Kidney epithelial cell (primary cell): ENCODE data around the gene BCL2L2. TPM values are rescaled to one million over a fixed set of nuclear protein-coding genes. Genes with fewer than 3 reads are reported as not detected.
A peak's percentile ranks its signal among the peaks of the same experiment; 100 is the strongest.

Experiments
- DNase-seq: peaks from one replicate; pipeline ENCODE4 v3.0.0-alpha.2; 2010; ENCODE audit warnings: low read depth
- H3K27me3 ChIP-seq: 2 replicates; pipeline ENCODE4 v1.6.0; 2011; ENCODE audit warnings: low read length; ENCODE audit not compliant: control insufficient read depth, insufficient read depth
- H3K36me3 ChIP-seq: 2 replicates; pipeline ENCODE4 v1.5.1; 2011; ENCODE audit warnings: low read length; ENCODE audit not compliant: control insufficient read depth, insufficient read depth
- H3K4me3 ChIP-seq: 2 replicates; pipeline ENCODE4 v1.5.1; 2011; ENCODE audit warnings: low read depth, mild to moderate bottlenecking, control low read depth, low read length
- CTCF ChIP-seq: IDR thresholded peaks from 2 replicates; pipeline ENCODE4 v1.5.1; 2011; ENCODE audit warnings: mild to moderate bottlenecking, moderate library complexity, low read length, control low read depth, inconsistent platforms; ENCODE audit not compliant: insufficient read depth, poor library complexity, severe bottlenecking
- total RNA-seq: library from RNA; depleted of rRNA; stranded (reverse); fragments of >200 nt; gene quantifications from 2 replicates; pipeline ENCODE4 v1.2.3, GENCODE V29; 2015

BCL2L2 gene
- total RNA-seq, 1 donor from 2014 or later: 16.2 TPM

- H3K36me3 ChIP-seq: no peaks in the 10 kb centered on the region
- H3K4me3 ChIP-seq: no peak overlapping the region
- no peaks in the 10 kb centered on the region for H3K27me3 ChIP-seq
- TF ChIP-seq CTCF: no peak
- DNase-seq: no peak
These were observed 9.7 kb downstream of the BCL2L2 start for GRCh38 chr14:23316300-23316699.

- TF ChIP-seq CTCF: no peak
- no peaks in the 10 kb centered on the region for H3K27me3 ChIP-seq
- H3K36me3 ChIP-seq: no peaks in the 10 kb centered on the region
- H3K4me3 ChIP-seq: no peak overlapping the region
- no peak for DNase-seq
These were observed 13.3 kb downstream of the BCL2L2 start for GRCh38 chr14:23319746-23320583.

GRCh38 chr14:23320584-23321571 is 14.2 kb downstream of the BCL2L2 start, which contains the start of gene PABPN1:
PABPN1 (plus strand) TSS chr14:23321457; CDS start chr14:23321470, 13 bp downstream.
- H3K36me3 ChIP-seq: no peaks in the 10 kb centered on the region
- no peak for TF ChIP-seq CTCF
- H3K4me3 ChIP-seq: peak within 1 kb of the TSS; percentile 96
- H3K27me3 ChIP-seq: no peaks in the 10 kb centered on the region
- DNase-seq: peak; percentile 99

- no peak for DNase-seq
These were observed 15.2 kb downstream of the BCL2L2 start for GRCh38 chr14:23321572-23322547.

More at GRCh38 chr14:23321572-23322547, 15.2 kb downstream of the BCL2L2 start:
- Histone ChIP-seq H3K27me3 (no peaks in the 10 kb centered on the region), H3K4me3 (peak overlapping the region; percentile 96), H3K36me3 (no peaks in the 10 kb centered on the region)
- no peak for TF ChIP-seq CTCF
